Measurements from ENCODE around the gene RABIF.
"Not testable (repeated sequence)": the region's sequence is repeated elsewhere in the genome, so short reads cannot be mapped to it uniquely, and the experiment has no call there.

RABIF gene

GRCh38 chr1:202888531-202889360 is at the start of gene RABIF:
RABIF (minus strand) TSS chr1:202889149; CDS start chr1:202889098, 51 bp downstream.
- peak; percentile 93 for DNase-seq (ENCODE audit: low read depth)
- TF ChIP-seq, protein P1, sequence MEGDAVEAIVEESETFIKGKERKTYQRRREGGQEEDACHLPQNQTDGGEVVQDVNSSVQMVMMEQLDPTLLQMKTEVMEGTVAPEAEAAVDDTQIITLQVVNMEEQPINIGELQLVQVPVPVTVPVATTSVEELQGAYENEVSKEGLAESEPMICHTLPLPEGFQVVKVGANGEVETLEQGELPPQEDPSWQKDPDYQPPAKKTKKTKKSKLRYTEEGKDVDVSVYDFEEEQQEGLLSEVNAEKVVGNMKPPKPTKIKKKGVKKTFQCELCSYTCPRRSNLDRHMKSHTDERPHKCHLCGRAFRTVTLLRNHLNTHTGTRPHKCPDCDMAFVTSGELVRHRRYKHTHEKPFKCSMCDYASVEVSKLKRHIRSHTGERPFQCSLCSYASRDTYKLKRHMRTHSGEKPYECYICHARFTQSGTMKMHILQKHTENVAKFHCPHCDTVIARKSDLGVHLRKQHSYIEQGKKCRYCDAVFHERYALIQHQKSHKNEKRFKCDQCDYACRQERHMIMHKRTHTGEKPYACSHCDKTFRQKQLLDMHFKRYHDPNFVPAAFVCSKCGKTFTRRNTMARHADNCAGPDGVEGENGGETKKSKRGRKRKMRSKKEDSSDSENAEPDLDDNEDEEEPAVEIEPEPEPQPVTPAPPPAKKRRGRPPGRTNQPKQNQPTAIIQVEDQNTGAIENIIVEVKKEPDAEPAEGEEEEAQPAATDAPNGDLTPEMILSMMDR (conservative IDR thresholded peaks at IDR 0.05; ENCODE audit: low read length): peak; percentile 29; the same call in 1 of the 2 replicates
- peak within 1 kb of the TSS; percentile 86 for H3K4me3 ChIP-seq (ENCODE audit: low read length)

DNA sequence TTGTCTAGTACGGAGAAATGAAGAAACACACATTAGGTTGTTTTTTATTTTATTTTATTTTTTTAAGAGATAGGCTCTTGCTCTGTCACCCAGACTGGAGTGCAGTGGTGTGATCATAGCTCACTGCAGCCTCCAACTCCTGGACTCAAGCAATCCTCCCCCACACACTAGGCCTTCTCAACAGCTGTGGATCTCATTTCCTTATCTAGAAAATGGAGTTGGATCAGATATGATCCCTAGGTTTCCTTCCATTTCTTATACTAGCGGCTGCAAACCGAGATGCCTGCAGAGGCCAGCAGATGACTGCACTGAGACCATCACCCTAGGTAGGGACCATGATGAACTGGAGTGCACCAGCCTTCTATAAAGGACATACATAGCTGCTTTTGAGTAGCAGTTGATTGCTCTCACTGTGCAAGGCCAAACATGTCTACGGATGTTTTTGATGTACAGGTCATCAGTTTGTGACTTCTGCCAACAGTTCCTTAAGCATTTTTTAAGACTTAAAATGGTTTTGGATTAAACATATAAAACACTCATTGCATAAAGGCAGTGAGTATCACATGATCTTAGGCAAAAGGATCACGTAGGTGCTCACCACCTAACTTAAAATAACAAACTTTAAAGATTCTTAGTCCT is 49.5 kb upstream of the RABIF start:
- no peak overlapping the region for H3K4me3 ChIP-seq (ENCODE audit: low read length)
- TF ChIP-seq, protein P1 (conservative IDR thresholded peaks at IDR 0.05; ENCODE audit: low read length): no peak
- no peak for DNase-seq (ENCODE audit: low read depth)

DNA sequence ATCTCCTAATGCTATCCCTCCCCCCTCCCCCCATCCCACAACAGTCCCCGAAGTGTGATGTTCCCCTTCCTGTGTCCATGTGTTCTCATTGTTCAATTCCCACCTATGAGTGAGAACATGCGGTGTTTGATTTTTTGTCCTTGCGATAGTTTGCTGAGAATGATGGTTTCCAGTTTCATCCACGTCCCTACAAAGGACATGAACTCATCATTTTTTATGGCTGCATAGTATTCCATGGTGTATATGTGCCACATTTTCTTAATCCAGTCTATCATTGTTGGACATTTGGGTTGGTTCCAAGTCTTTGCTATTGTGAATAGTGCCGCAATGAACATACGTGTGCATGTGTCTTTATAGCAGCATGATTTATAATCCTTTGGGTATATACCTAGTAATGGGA is 47.5 kb upstream of the RABIF start:
- H3K4me3 ChIP-seq (ENCODE audit: low read length): not testable (repeated sequence)

DNA sequence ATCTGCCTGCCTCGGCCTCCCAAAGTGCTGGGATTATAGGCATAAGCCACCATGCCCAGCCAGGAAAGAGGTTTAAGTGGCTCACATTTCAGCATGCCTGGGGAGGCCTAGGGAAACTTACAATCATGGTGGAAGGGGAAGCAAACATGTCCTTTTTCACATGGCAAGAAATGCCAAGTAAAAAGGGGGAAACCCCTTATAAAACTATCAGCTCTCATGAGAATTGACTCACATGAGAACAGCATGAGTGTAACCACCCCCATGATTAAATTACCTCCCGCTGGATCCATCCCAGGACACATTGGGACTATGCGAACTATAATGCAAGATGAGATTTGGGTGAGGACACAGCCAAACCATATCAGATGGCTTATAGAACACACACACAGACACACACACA is 46.9 kb upstream of the RABIF start:
- no peak for DNase-seq (ENCODE audit: low read depth)
- no peak overlapping the region for H3K4me3 ChIP-seq (ENCODE audit: low read length)
- TF ChIP-seq, protein P1 (conservative IDR thresholded peaks at IDR 0.05; ENCODE audit: low read length): no peak

More for the DNA sequence above, 47.5 kb upstream of the RABIF start:
- DNase-seq (ENCODE audit: low read depth): not testable (repeated sequence)

- TF ChIP-seq, protein P1 (conservative IDR thresholded peaks at IDR 0.05; ENCODE audit: low read length): no peak
- H3K4me3 ChIP-seq (ENCODE audit: low read length): no peak overlapping the region
- DNase-seq (ENCODE audit: low read depth): no peak
Observed at GRCh38 chr1:202934755-202935154, 45.8 kb upstream of the RABIF start.

DNA sequence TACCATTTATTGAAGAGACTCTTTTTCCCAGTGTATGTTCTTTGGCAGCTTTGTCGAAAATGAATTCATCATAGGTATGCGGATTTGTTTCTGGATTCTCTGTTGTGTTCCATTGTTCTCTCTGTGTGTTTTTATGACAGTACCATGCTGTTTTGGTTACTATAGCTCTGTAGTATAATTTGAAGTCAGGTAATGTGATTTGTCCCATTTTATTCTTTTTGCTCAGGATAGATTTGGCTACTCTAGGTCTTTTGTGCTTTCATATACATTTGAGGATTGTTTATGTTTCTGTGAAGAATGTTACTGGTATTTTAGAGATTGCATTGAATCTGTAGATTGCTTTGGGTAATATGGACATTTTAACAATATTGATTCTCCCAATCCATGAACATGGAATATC is 43.5 kb upstream of the RABIF start:
- H3K4me3 ChIP-seq (ENCODE audit: low read length): no peak overlapping the region
- TF ChIP-seq, protein P1 (conservative IDR thresholded peaks at IDR 0.05; ENCODE audit: low read length): no peak
- DNase-seq (ENCODE audit: low read depth): no peak

DNA sequence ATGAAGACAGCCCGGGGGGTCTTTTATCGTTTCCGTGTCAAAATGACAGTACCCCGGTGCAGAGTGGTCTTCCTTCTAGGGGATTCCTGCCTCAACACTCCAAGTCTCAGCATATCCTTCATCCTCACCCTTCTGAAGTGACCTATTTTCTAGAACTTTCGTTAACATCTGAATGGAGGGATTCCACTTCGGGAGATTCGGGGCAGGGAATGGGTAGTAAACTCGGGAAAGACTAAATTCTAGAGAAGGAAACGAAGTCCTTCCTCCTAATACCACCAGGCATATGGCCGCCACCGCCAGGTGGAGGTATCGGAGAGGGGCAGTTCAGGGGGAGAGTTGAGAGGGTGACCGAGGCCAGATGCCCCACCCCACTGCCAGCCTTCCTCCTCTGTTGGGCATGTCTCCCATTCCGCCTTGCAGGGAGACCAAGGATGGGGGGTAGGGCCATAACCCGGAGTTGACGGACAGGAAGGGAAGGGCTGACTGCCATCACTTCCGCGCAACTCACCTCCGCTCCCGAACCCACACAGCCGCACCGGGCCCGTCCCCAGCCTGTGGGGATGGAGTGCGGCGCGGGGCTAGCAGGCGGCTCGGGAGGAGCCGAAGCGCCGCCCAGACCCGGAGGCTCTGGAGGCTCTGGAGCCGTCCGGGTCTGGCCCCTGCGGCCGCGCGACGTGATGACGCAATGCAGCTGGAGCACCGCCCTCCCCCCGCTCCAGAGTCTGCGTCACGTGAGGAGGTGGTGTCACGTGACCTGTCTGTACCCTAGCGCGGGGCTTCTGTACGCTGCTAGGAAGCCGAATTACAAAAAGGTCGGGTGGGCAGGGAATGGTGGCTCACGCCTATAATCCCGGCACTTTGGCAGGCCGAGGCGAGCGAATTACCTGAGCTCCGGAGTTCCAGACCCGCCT is 37.9 kb upstream of the RABIF start, which contains the start of gene KLHL12:
Gene KLHL12 (minus strand): TSS at position 654 of the 911 bp plus-strand sequence. CDS start 2,072 bp downstream, outside the sequence.
- H3K4me3 ChIP-seq (ENCODE audit: low read length): peak within 1 kb of the TSS; percentile 98
- DNase-seq (ENCODE audit: low read depth): peak; percentile 95
- TF ChIP-seq, protein P1 (conservative IDR thresholded peaks at IDR 0.05; ENCODE audit: low read length): peak; percentile 57
